ENCODE measurements around the gene BTG4.

DNA sequence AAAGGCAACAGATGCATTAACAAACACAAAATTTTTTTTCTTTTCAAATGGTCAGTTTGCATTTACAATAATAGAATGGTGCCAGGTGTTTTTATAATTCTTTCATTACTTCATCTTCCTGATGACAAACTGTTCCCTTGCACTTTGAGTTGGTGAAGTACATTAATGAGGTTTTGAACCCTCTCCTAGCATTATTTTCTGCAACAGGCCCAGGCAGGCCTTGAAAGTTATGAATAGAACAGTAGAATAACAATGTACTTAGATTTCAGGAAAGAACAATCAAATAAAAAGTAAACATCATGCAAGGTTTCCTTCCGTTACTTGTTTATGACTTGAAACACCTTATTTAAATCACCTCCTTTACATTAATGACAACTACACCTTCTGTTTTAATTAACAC lies 9.6 kb downstream of the BTG4 start:
- TF ChIP-seq, protein P1, sequence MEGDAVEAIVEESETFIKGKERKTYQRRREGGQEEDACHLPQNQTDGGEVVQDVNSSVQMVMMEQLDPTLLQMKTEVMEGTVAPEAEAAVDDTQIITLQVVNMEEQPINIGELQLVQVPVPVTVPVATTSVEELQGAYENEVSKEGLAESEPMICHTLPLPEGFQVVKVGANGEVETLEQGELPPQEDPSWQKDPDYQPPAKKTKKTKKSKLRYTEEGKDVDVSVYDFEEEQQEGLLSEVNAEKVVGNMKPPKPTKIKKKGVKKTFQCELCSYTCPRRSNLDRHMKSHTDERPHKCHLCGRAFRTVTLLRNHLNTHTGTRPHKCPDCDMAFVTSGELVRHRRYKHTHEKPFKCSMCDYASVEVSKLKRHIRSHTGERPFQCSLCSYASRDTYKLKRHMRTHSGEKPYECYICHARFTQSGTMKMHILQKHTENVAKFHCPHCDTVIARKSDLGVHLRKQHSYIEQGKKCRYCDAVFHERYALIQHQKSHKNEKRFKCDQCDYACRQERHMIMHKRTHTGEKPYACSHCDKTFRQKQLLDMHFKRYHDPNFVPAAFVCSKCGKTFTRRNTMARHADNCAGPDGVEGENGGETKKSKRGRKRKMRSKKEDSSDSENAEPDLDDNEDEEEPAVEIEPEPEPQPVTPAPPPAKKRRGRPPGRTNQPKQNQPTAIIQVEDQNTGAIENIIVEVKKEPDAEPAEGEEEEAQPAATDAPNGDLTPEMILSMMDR (conservative IDR thresholded peaks at IDR 0.05; ENCODE audit: low read depth in 2 of 2), result no peak
- TF ChIP-seq CREB1 (CRISPR knock-in tag; IDR thresholded peaks at IDR 0.05; ENCODE audit: low read depth) (no peak), POLR2AphosphoS5 (IDR thresholded peaks at IDR 0.05; ENCODE audit: low read depth) (no peak), EZH2 (IDR thresholded peaks at IDR 0.05; ENCODE audit: low read depth, unreplicated experiment) (no peak), JUNB (IDR thresholded peaks at IDR 0.05; ENCODE audit: unreplicated experiment) (no peak), EZH2phosphoT487 (IDR thresholded peaks at IDR 0.05; ENCODE audit: unreplicated experiment) (no peak), NANOG (IDR thresholded peaks at IDR 0.05; ENCODE audit: borderline replicate concordance) (no peak), STAT1 (IDR thresholded peaks at IDR 0.05; ENCODE audit: unreplicated experiment) (no peak), ZNF114 (CRISPR knock-in tag; IDR thresholded peaks at IDR 0.05) (no peak)
- TF ChIP-seq, protein P2, sequence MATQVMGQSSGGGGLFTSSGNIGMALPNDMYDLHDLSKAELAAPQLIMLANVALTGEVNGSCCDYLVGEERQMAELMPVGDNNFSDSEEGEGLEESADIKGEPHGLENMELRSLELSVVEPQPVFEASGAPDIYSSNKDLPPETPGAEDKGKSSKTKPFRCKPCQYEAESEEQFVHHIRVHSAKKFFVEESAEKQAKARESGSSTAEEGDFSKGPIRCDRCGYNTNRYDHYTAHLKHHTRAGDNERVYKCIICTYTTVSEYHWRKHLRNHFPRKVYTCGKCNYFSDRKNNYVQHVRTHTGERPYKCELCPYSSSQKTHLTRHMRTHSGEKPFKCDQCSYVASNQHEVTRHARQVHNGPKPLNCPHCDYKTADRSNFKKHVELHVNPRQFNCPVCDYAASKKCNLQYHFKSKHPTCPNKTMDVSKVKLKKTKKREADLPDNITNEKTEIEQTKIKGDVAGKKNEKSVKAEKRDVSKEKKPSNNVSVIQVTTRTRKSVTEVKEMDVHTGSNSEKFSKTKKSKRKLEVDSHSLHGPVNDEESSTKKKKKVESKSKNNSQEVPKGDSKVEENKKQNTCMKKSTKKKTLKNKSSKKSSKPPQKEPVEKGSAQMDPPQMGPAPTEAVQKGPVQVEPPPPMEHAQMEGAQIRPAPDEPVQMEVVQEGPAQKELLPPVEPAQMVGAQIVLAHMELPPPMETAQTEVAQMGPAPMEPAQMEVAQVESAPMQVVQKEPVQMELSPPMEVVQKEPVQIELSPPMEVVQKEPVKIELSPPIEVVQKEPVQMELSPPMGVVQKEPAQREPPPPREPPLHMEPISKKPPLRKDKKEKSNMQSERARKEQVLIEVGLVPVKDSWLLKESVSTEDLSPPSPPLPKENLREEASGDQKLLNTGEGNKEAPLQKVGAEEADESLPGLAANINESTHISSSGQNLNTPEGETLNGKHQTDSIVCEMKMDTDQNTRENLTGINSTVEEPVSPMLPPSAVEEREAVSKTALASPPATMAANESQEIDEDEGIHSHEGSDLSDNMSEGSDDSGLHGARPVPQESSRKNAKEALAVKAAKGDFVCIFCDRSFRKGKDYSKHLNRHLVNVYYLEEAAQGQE (IDR thresholded peaks at IDR 0.05; ENCODE audit: unreplicated experiment), result no peak
- TF ChIP-seq, protein P3, sequence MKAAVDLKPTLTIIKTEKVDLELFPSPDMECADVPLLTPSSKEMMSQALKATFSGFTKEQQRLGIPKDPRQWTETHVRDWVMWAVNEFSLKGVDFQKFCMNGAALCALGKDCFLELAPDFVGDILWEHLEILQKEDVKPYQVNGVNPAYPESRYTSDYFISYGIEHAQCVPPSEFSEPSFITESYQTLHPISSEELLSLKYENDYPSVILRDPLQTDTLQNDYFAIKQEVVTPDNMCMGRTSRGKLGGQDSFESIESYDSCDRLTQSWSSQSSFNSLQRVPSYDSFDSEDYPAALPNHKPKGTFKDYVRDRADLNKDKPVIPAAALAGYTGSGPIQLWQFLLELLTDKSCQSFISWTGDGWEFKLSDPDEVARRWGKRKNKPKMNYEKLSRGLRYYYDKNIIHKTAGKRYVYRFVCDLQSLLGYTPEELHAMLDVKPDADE (IDR thresholded peaks at IDR 0.05), result no peak
- TF ChIP-seq, protein P4, sequence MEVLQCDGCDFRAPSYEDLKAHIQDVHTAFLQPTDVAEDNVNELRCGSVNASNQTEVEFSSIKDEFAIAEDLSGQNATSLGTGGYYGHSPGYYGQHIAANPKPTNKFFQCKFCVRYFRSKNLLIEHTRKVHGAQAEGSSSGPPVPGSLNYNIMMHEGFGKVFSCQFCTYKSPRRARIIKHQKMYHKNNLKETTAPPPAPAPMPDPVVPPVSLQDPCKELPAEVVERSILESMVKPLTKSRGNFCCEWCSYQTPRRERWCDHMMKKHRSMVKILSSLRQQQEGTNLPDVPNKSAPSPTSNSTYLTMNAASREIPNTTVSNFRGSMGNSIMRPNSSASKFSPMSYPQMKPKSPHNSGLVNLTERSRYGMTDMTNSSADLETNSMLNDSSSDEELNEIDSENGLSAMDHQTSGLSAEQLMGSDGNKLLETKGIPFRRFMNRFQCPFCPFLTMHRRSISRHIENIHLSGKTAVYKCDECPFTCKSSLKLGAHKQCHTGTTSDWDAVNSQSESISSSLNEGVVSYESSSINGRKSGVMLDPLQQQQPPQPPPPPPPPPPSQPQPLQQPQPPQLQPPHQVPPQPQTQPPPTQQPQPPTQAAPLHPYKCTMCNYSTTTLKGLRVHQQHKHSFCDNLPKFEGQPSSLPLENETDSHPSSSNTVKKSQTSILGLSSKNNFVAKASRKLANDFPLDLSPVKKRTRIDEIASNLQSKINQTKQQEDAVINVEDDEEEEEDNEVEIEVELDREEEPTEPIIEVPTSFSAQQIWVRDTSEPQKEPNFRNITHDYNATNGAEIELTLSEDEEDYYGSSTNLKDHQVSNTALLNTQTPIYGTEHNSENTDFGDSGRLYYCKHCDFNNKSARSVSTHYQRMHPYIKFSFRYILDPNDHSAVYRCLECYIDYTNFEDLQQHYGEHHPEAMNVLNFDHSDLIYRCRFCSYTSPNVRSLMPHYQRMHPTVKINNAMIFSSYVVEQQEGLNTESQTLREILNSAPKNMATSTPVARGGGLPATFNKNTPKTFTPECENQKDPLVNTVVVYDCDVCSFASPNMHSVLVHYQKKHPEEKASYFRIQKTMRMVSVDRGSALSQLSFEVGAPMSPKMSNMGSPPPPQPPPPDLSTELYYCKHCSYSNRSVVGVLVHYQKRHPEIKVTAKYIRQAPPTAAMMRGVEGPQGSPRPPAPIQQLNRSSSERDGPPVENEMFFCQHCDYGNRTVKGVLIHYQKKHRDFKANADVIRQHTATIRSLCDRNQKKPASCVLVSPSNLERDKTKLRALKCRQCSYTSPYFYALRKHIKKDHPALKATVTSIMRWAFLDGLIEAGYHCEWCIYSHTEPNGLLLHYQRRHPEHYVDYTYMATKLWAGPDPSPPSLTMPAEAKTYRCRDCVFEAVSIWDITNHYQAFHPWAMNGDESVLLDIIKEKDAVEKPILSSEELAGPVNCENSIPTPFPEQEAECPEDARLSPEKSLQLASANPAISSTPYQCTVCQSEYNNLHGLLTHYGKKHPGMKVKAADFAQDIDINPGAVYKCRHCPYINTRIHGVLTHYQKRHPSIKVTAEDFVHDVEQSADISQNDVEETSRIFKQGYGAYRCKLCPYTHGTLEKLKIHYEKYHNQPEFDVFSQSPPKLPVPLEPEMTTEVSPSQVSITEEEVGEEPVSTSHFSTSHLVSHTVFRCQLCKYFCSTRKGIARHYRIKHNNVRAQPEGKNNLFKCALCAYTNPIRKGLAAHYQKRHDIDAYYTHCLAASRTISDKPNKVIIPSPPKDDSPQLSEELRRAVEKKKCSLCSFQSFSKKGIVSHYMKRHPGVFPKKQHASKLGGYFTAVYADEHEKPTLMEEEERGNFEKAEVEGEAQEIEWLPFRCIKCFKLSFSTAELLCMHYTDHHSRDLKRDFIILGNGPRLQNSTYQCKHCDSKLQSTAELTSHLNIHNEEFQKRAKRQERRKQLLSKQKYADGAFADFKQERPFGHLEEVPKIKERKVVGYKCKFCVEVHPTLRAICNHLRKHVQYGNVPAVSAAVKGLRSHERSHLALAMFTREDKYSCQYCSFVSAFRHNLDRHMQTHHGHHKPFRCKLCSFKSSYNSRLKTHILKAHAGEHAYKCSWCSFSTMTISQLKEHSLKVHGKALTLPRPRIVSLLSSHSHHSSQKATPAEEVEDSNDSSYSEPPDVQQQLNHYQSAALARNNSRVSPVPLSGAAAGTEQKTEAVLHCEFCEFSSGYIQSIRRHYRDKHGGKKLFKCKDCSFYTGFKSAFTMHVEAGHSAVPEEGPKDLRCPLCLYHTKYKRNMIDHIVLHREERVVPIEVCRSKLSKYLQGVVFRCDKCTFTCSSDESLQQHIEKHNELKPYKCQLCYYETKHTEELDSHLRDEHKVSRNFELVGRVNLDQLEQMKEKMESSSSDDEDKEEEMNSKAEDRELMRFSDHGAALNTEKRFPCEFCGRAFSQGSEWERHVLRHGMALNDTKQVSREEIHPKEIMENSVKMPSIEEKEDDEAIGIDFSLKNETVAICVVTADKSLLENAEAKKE (CRISPR knock-in tag; IDR thresholded peaks at IDR 0.05), result no peak

Measured in GM23338 (cell line).